ENCODE data around the gene SPECC1.

DNA sequence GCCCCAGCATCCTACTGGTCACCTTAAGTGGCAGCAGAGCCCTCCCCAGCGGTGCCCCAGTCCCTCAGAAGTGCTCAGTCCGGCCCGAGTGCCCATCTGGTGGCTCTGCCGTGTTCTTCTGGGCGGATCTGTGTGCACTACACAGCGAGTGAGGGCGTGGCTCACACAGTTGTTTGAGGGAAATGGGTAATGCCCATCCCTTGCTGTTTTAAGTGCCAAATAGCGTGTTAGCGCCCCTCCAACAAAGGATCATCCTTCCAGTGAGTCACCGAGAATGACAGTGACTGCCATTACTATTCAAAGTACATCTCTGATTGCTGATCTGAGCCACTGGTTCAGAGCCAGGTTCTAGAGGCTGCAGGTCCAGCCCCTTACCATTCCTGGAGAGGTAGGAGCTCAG, 306.2 kb downstream of the SPECC1 start:
- TF ChIP-seq, protein P1, sequence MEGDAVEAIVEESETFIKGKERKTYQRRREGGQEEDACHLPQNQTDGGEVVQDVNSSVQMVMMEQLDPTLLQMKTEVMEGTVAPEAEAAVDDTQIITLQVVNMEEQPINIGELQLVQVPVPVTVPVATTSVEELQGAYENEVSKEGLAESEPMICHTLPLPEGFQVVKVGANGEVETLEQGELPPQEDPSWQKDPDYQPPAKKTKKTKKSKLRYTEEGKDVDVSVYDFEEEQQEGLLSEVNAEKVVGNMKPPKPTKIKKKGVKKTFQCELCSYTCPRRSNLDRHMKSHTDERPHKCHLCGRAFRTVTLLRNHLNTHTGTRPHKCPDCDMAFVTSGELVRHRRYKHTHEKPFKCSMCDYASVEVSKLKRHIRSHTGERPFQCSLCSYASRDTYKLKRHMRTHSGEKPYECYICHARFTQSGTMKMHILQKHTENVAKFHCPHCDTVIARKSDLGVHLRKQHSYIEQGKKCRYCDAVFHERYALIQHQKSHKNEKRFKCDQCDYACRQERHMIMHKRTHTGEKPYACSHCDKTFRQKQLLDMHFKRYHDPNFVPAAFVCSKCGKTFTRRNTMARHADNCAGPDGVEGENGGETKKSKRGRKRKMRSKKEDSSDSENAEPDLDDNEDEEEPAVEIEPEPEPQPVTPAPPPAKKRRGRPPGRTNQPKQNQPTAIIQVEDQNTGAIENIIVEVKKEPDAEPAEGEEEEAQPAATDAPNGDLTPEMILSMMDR (IDR thresholded peaks at IDR 0.05), result no peak
- no peak for TF ChIP-seq POLR2A (IDR thresholded peaks at IDR 0.05)

Measured in right lobe of liver (tissue), 4 donors.